Astrocyte (in vitro differentiated cells and primary cell): ENCODE data around the gene DUS1L. TPM values are rescaled to one million over a fixed set of nuclear protein-coding genes. Genes with fewer than 3 reads are reported as not detected.

Experiments used
- DNase-seq: peaks from one replicate; pipeline ENCODE4 v3.0.0-alpha.2; 2010; ENCODE audit warnings: low read depth
- FAIRE-seq: peaks from 2 replicates; lab custom pipeline; 2011; peaks lifted over from hg19 to GRCh38; lab: Jason Lieb, UNC
- H2AFZ ChIP-seq: 2 replicates; pipeline ENCODE4 v1.6.0; 2012; ENCODE audit warnings: low read depth, low read length, inconsistent platforms
- H3K27ac ChIP-seq: 2 replicates; pipeline ENCODE4 v1.5.1; 2011; ENCODE audit warnings: low read depth, low read length, inconsistent platforms
- H3K27me3 ChIP-seq: 2 replicates; pipeline ENCODE4 v1.6.0; 2011; ENCODE audit warnings: low read length, inconsistent platforms; ENCODE audit not compliant: insufficient read depth
- H3K36me3 ChIP-seq: 2 replicates; pipeline ENCODE4 v1.5.1; 2011; ENCODE audit warnings: low read length, inconsistent platforms; ENCODE audit not compliant: insufficient read depth
- H3K4me1 ChIP-seq: 2 replicates; pipeline ENCODE4 v1.5.1; 2011; ENCODE audit warnings: low read length, inconsistent platforms; ENCODE audit not compliant: insufficient read depth
- H3K4me2 ChIP-seq: 2 replicates; pipeline ENCODE4 v1.6.0; 2012; ENCODE audit warnings: low read length, inconsistent platforms
- H3K4me3 ChIP-seq: 2 replicates; pipeline ENCODE4 v1.5.1; 2011; ENCODE audit warnings: low read depth, mild to moderate bottlenecking, low read length, inconsistent platforms; ENCODE audit not compliant: insufficient read depth
- H3K79me2 ChIP-seq: 2 replicates; pipeline ENCODE4 v1.6.0; 2012; ENCODE audit warnings: mild to moderate bottlenecking, low read length, inconsistent platforms; ENCODE audit not compliant: insufficient read depth
- H3K9ac ChIP-seq: 2 replicates; pipeline ENCODE4 v1.6.0; 2012; ENCODE audit warnings: mild to moderate bottlenecking, low read length, inconsistent platforms
- H3K9me3 ChIP-seq: 2 replicates; pipeline ENCODE4 v1.5.1; 2012; ENCODE audit warnings: low read depth, mild to moderate bottlenecking, low read length, inconsistent platforms; ENCODE audit not compliant: insufficient read depth
- H4K20me1 ChIP-seq: 2 replicates; pipeline ENCODE4 v1.6.0; 2012; ENCODE audit warnings: low read length, inconsistent platforms; ENCODE audit not compliant: insufficient read depth
- H3K27ac Mint-ChIP-seq: one replicate; pipeline ENCODE4 v1.8.0; 2021; ENCODE audit warnings: mild to moderate bottlenecking, mixed read lengths; ENCODE audit not compliant: unreplicated experiment
- H3K27me3 Mint-ChIP-seq: one replicate; pipeline ENCODE4 v1.8.0; 2021; ENCODE audit warnings: low read depth, mixed read lengths; ENCODE audit not compliant: unreplicated experiment
- H3K36me3 Mint-ChIP-seq: one replicate; pipeline ENCODE4 v1.8.0; 2021; ENCODE audit warnings: low read depth, mixed read lengths; ENCODE audit not compliant: unreplicated experiment
- H3K4me1 Mint-ChIP-seq: one replicate; pipeline ENCODE4 v1.8.0; 2021; ENCODE audit warnings: low read depth, mixed read lengths; ENCODE audit not compliant: unreplicated experiment
- H3K4me3 Mint-ChIP-seq: one replicate; pipeline ENCODE4 v1.8.0; 2021; ENCODE audit warnings: mild to moderate bottlenecking, moderate library complexity, mixed read lengths; ENCODE audit not compliant: unreplicated experiment
- H3K9me3 Mint-ChIP-seq: one replicate; pipeline ENCODE4 v1.8.0; 2021; ENCODE audit warnings: mild to moderate bottlenecking, mixed read lengths; ENCODE audit not compliant: unreplicated experiment
- CTCF ChIP-seq: IDR thresholded peaks from 2 replicates; pipeline ENCODE4 v1.5.1; 2011; ENCODE audit warnings: low read depth, mild to moderate bottlenecking, inconsistent platforms, low read length, moderate library complexity; ENCODE audit not compliant: insufficient read depth
- EZH2 ChIP-seq: IDR thresholded peaks from 2 replicates; pipeline ENCODE4 v1.6.1; 2012; ENCODE audit warnings: mild to moderate bottlenecking, low read length, inconsistent platforms; ENCODE audit not compliant: insufficient read depth
- total RNA-seq: library from RNA; stranded (reverse); gene quantifications from 2 replicates; pipeline ENCODE4 v1.2.1, GENCODE V29; 2021

DUS1L gene
- total RNA-seq, 1 donor from 2014 or later = 55.1 TPM

- H3K79me2 ChIP-seq = peaks cover 11% of the 10 kb centered on the region
Measured at GRCh38 chr17:82046903-82047302, 18.7 kb downstream of the DUS1L start.

GRCh38 chr17:82045936-82046484 is 19.6 kb downstream of the DUS1L start:
- DNase-seq (no peak), FAIRE-seq (no peak)
- Histone ChIP-seq H3K36me3 (no peaks in the 10 kb centered on the region), H3K4me3 (no peak overlapping the region), H3K4me2 (no peak overlapping the region), H3K27ac (no peak overlapping the region), H3K9ac (no peak overlapping the region), H3K79me2 (peaks cover 8% of the 10 kb centered on the region), H3K9me3 (no peaks in the 10 kb centered on the region), H3K4me1 (peaks cover 8% of the 10 kb centered on the region), H4K20me1 (no peaks in the 10 kb centered on the region), H2AFZ (no peak overlapping the region), H3K27me3 (no peaks in the 10 kb centered on the region)
- no peak for TF ChIP-seq EZH2
- no peak for TF ChIP-seq CTCF
- Mint-ChIP-seq H3K27ac (no peak overlapping the region), H3K36me3 (peaks cover 10% of the 10 kb centered on the region), H3K9me3 (no peaks in the 10 kb centered on the region), H3K27me3 (no peaks in the 10 kb centered on the region), H3K4me1 (peaks cover 5% of the 10 kb centered on the region), H3K4me3 (no peak overlapping the region)

More at GRCh38 chr17:82046903-82047302, 18.7 kb downstream of the DUS1L start:
- H3K9me3 ChIP-seq = no peaks in the 10 kb centered on the region
- H3K27ac Mint-ChIP-seq = no peak overlapping the region
- no peaks in the 10 kb centered on the region for H3K27me3 Mint-ChIP-seq
- H3K4me1 Mint-ChIP-seq = peaks cover 5% of the 10 kb centered on the region
- H3K4me2 ChIP-seq = no peak overlapping the region
- H4K20me1 ChIP-seq = no peaks in the 10 kb centered on the region
- peaks cover 8% of the 10 kb centered on the region for H3K4me1 ChIP-seq
- H3K4me3 Mint-ChIP-seq = no peak overlapping the region
- no peak overlapping the region for H3K27ac ChIP-seq
- FAIRE-seq (no peak), DNase-seq (no peak)
- peaks cover 10% of the 10 kb centered on the region for H3K36me3 Mint-ChIP-seq
- no peaks in the 10 kb centered on the region for H3K36me3 ChIP-seq
- no peaks in the 10 kb centered on the region for H3K9me3 Mint-ChIP-seq
- H3K4me3 ChIP-seq = no peak overlapping the region
- no peak overlapping the region for H3K9ac ChIP-seq
- TF ChIP-seq CTCF (no peak), EZH2 (no peak)
- no peaks in the 10 kb centered on the region for H3K27me3 ChIP-seq
- no peak overlapping the region for H2AFZ ChIP-seq

- H3K27me3 Mint-ChIP-seq = peaks cover 2% of the 10 kb centered on the region
- Histone ChIP-seq H3K79me2 (no peaks in the 10 kb centered on the region), H4K20me1 (no peaks in the 10 kb centered on the region), H3K4me1 (no peaks in the 10 kb centered on the region), H3K36me3 (no peaks in the 10 kb centered on the region), H3K9ac (no peak overlapping the region), H3K4me3 (no peak overlapping the region), H3K9me3 (no peaks in the 10 kb centered on the region), H3K4me2 (no peak overlapping the region), H3K27ac (no peak overlapping the region), H2AFZ (no peak overlapping the region), H3K27me3 (no peaks in the 10 kb centered on the region)
- FAIRE-seq (no peak), DNase-seq (no peak)
- TF ChIP-seq CTCF (no peak), EZH2 (no peak)
- no peaks in the 10 kb centered on the region for H3K4me1 Mint-ChIP-seq
- no peak overlapping the region for H3K4me3 Mint-ChIP-seq
- no peaks in the 10 kb centered on the region for H3K9me3 Mint-ChIP-seq
- peaks cover 10% of the 10 kb centered on the region for H3K36me3 Mint-ChIP-seq
- no peak overlapping the region for H3K27ac Mint-ChIP-seq
Measured at GRCh38 chr17:82043507-82043906, 22.1 kb downstream of the DUS1L start.
